ENCODE measurements around the gene DMRTB1.
A peak's percentile ranks its signal among the peaks of the same experiment; 100 is the strongest.

Gene DMRTB1

DNA sequence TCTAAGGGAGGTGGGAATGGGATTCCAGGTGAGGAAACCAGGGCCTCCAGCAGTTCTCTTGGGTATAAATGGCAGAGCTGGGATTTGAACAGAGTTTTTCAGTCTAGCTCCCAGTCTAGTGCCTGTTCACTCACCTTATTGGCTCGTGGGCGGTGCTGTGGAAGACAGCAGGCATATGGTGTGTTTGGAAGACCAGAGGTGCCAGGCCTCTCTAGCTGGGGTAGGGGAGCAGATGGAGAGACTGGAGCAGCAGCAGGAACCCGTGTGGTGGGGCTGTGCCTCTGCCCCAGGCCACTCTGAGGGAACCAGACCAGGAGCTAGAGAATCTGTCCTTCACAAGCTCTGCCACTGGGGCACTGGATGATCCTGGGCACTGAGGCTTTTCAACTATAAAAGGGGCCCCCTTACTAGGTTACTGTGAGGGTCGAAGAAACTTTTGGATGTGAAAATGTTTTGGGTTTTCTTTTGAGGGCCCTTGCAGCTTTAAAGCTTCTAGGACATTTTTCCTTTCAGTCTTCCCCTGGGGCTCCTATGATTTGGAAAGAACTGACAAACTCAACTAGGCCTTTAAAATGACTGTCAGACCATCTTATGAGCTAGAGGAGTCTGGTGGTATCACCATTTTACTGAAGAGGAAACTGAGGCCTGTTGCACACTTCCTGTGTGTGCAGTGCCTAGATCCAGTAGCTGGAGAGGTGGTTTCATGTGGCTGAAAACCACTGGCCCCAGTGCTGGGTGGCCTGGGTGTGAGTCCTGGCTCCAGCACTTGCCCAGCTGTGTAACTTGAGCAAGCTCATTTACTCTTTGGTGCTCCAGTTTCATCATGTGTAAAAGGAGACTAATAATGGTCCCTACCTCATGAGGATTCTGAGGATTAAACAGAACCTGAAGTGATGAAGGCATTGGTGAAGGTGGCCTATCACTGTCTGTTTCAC, 6.1 kb downstream of the DMRTB1 start:
- DNase-seq: no peak

DNA sequence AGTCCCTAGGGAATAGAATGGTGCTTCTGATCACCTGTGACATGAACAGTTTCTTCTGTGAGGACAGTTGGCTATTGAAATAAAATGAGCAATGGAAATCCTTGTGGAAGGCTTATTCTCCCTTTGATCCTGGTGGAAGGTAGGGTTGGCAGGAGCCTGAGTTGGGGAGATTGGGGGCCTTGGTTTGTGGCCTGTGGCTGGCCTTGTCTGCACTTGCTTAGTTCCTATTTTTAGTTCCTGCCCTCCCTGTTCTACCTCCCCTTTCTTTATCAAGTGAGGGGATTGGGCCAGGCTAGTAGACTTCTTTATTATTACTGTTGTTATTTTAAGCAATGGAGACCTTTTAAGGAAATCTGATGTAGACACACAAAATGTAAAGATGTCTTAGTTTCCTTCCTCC, 8.2 kb downstream of the DMRTB1 start:
- DNase-seq: no peak

DNA sequence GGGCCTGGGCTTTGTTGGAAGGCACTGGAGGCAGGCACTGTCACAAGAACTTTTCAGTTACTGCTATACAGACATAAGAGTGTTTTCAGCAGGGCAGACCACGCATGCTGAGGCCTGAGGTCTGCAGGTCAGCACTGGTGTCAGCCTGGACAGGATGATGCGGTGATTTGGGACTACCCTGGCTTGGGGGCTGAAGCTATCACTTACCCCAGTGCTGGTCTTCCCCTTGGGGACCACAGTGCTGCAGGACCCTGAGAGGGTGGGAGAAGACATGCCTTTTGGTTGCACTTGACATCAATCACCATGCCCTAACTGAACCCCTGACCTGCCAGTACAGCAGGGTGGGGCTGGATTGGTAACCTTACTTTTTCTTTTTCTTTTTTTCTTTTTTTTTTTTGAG, 9.2 kb downstream of the DMRTB1 start:
- DNase-seq: no peak

DNA sequence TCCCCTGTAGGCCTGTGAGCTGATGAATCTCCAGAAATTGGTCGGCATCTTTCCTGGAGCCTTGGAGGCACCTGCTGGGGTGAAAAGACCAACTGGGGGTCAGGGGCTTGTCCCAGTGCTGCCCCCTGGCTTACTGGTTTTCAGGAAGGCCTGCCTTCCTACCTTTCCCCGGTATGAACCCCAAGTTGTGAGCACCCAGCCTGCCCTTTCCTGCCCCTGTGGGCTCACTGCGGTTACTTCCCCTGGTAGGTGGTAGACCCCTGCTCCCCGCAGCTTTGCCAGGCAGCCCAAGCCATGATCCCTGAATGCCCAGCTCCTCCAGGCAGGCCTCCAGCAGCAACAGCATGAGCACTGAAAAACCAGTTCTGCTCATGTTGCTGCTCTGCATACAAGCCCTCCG, 10.2 kb downstream of the DMRTB1 start:
- no peak for DNase-seq

DNA sequence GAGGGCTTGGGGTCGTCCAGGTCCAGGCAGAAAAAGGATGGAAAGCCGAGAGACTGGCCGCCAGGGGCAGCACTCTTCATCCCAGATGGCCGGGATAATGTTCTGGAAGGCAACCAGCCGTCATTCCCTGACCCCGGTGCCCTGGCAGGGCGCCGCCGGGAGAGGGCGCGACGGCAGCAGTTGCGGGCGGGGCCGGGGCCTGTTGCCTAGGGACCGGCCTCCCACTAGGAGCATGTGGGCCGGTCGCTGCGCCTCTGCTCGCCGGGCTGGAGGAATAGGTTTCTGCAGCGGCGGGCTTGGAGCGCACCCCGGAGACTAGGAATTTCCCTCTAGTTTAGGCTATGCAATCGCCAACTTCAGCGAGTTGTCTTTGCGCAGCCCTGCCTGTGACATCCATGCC, 11.0 kb downstream of the DMRTB1 start:
- DNase-seq: no peak

DNA sequence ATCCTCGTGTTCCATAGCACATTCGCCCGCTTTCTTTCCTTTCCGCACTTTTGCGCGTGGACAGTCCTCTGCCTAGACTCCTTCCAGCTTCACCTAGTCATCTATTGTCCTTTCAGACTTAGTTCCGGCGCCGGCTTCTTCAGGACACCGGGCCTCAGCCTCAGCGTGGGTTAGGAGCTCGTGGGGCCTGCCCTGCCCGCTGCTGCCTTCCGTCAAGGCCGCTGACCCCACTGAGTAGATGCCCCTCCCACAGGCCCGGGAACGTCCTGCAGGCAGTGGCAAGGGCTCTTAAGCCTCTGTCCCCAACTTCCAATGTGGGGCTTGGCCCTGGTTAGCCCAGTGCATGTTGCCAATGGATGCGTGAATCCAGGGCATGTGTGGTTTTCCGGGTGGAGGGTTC, 11.4 kb downstream of the DMRTB1 start:
- no peak for DNase-seq

DNA sequence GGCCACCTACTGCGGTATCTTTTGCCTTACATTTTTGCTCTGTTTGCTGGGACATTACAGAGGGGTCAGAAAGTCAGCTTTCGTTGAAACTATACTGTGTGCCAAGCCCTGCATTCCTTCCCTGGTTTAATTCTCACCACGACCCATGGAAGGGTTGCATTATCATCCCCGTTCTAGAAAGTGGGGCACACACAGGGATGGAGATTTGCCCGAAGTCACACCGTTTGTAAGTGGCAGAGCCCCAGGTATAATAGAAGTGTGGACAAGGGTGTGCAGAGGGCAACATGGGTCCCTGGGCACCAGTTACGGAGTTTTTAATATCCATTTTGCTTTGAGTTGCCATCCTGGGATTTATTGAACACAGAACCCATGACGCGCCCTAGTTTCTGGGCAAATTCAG, 11.8 kb downstream of the DMRTB1 start:
- DNase-seq: no peak

DNA sequence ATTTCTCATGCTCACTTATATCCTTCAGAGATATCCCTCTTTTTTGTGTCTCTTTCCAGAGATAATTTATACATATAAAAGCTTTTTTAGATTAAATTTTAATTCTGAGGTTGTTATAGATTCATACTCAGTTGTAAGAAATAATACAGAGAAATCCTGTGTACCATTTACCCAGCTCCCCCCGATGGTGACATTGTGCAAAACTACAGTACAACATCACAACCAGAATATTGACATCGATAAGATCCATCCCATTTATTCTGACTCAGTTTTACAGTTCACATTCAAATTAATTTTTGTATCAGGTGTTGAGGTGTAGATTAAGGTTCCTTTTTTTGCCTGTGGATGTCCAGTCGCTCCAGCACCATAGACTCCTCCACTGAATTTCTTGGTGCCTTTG, 14.3 kb downstream of the DMRTB1 start:
- DNase-seq: no peak

DNA sequence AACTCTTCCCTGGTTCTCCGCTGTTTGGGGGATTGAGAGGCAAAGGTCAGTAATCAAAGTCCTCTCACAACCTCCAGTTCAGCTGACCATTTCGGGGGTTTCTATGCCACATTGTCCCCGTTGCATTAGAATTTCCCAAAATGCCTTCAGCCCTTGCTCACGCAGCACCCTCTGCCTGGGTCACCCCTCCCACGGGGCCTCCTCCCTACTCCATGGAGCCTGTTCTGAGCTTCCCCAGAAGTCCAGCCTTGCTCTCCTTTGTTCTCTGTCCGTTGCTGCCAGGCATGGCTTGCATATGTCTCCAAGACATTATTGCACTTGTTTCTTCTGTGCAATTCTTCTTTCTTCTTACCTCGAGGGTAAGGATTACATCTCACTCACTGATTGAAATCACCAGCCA, 16.5 kb downstream of the DMRTB1 start:
- no peak for DNase-seq

DNA sequence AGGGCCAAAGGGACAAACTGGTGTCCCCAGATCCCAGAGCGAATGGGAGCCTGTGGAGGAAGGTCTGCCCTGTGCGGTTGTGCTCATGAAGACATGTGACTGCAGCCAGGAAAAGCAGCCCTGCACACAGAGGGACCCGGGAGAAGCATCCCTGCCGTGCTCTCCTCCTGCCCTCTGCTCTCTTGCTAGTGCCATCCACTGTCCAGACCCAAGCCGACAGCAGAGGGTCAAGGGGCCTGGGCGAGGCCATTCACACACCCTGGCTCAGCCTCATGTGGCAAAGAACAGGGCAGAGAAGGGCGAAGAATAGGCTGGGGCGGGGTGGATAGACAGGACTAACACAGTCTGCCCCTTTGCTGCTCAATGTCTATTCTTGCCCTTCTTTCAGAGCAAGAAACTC, 17.4 kb downstream of the DMRTB1 start:
- no peak for DNase-seq

DNA sequence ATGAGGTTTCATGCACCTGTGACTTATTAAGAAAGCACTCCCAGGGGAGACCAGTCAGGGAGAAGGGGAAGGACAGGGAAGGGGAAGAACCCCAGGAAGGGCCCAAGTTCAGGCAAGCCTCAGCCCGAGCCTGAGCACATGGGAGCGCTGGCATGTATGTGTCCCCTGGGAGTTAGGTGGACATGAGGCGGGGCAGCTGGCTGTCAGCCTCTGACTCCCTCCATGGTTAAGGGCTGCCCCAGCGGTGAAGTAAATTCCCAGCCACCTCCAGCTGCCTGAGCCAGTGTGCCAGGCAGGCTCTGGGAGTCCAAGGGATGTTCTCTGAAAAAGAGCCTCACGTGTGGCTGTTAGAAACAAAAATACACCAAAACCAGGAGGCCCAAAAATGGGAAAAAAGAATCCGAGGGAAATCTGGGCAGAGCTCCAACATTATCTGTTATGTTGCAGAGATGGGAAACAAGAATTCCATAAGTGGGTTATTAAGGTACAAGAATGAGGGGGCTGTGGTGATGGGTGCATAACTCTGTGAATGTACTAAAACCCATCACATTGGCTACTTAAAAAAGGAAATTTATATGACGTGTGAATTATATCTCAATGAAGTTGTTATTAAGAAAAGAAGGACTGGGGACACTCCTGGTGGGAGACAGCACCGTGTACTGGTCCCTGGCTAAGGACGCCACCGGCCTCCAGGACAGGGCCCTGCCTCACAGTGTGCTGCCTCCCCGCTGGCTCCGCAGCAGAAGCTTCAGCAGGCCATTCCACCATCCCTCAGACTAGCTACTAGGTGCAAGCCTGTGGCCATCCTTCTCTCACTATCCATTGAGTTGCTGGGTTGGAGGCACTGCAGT, 18.7 kb downstream of the DMRTB1 start:
- no peak for DNase-seq

DNA sequence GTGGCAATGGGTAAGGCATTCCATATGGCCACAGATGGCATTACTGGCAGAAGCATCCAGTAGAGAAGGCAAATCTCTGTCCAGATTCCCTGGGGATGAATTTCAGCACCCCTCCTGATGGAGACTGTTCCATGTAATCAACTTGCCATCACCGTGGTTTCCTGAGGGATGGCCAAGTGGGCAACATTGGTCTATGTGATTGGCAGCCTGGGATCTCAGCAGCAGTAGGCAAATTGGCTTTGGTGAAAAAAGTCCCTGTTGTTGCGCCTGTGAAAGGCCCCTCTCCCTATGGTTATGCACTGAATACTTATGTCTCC, 19.3 kb downstream of the DMRTB1 start:
- DNase-seq: no peak

DNA sequence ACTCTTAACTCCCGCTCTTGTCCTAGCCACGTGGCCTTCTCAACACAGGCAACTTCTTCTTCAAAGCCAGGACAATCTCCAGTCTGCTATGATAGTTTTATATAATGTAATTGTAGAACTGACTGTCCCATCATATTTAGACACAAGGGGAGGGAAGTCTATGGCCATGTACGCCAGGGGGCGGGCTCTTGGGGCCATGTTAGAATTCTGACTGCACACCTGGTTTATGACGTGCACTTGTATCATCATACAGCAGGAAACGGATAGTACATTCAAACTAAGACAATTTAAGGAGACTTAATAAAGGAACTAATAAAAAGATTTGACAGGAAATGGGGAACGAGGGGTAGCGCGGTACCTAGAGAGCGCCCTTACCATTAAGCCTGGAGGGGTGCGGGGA, 21.5 kb downstream of the DMRTB1 start:
- no peak for DNase-seq

DNA sequence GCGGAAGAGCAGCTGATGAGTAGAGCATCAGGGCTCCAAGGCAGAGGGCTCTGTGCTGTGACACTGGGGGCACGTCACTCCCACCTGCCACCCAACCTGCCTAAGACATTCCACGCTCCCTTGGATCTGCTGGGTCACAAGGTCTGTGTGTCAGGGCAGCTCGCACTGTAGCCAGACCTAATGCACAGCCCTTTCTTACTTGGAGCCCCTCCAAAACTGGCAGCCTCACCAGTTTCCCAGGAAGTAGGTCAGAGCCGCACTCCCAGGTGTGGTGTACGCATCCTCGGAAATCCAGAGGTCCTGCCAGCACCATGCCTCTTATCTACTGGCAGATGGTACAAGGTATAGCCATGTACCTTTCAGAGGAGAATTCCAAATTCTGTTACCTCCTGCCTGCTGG, 22.3 kb downstream of the DMRTB1 start:
- DNase-seq: no peak

DNA sequence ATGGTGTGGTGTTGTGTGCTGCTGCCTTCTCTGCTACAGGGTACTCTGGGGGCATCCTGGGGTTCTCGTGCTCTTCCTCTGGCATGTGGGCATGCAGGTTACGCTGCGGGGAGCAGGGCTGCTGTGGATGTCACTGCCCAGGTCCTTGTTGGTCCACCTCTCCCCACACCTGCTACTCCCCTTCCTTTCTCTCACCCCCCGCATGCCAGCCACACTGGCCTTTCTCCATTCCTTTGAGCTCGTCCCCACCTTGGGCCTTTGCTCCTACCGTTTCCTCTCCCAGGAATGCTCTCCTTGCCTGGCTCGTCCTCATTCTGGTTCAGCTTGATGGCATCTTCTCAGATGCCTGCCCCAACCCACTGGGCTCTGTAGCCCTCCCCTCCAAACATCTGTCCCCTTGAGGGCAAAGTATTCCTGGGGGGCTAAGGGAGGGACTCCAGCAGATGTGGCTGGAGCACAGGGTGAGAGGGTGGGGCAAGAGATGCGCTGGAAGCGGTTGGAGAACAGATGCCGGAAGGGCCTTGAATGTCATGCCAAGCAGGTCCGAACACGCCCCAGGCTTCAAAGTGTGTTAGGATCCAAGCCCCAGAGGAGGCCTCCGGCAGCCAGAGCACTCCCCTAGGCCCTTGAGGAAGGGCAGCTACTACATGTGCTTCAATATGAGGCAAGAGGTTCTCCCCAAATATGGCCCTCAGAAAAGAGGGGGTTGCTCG, 23.4 kb downstream of the DMRTB1 start:
- DNase-seq: no peak

DNA sequence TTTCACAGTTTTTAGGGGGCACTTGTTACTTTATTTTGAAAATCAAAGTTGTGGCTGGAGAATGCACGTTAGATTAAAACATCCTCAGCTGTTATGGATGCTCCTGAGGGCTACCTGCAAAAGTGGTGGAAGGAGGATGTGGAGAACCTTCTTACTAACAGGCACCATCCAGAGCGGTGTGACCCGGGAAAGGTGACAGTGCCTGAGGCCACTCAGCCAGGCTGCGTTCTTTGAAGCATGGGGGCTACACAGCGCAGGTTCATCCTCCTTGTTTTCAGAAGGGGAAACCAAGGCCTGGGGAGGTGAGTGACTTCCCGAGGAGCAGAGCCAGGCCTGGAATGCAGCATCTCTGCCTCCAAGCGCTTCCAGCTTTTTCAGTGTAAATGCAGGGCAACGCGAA, 24.0 kb downstream of the DMRTB1 start:
- DNase-seq: no peak

DNA sequence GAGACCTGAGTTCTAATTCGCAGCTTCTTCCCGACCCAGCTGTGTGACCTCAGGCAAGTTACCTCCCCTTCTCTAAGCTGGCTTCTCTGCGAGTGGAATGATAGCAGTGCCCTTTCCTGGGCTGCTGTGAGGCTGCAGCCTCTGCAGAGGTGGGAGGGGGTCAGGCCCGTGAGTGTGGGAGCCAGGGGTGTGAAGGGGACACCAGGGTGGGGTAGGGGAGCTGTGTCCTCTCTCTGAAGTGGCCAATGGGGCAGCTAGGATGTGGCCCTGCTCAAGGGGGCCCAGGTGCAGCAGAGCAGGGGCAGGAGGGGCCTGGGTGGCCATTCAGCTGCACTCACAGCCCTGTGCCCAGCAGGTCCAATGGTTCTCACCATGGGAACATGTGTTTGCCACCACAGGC, 24.5 kb downstream of the DMRTB1 start:
- no peak for DNase-seq

DNA sequence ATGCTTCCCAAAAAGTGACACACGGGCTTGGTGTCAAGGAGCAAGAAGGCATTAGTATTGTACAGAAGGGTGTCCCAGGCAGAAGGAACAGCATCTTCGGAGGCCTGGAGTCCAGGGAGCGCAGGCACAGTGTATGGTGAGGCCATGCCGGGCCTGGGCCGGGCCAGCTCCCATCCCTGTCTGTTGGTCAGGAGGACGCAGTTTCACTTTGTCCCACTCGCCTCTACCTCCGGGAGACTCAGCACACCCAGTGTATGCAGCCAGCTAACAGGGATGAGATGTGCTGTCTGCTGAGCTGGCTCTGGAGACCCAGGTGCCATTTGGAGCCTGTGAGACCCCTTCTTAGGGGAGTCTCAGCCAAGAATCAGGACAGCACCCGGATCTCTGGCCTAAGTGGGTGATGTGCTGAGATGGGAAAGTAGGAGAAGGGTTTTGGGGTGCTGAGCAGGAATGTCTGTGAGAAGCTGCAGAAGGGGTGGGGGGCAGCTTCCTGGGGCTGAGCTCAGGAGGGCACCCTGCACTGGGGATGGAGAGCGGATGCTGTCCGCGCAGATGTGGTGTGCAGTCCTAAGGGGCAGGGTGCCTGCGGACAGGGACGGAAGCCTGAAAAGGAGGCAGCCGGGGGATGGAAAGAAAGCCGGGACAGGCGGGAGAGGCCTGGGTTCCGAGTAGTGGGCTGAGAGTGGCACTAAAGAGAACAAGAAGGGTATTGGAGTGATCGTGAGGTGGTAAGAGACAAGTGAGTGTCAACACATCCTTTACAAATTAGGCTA, 25.7 kb downstream of the DMRTB1 start:
- no peak for DNase-seq

DNA sequence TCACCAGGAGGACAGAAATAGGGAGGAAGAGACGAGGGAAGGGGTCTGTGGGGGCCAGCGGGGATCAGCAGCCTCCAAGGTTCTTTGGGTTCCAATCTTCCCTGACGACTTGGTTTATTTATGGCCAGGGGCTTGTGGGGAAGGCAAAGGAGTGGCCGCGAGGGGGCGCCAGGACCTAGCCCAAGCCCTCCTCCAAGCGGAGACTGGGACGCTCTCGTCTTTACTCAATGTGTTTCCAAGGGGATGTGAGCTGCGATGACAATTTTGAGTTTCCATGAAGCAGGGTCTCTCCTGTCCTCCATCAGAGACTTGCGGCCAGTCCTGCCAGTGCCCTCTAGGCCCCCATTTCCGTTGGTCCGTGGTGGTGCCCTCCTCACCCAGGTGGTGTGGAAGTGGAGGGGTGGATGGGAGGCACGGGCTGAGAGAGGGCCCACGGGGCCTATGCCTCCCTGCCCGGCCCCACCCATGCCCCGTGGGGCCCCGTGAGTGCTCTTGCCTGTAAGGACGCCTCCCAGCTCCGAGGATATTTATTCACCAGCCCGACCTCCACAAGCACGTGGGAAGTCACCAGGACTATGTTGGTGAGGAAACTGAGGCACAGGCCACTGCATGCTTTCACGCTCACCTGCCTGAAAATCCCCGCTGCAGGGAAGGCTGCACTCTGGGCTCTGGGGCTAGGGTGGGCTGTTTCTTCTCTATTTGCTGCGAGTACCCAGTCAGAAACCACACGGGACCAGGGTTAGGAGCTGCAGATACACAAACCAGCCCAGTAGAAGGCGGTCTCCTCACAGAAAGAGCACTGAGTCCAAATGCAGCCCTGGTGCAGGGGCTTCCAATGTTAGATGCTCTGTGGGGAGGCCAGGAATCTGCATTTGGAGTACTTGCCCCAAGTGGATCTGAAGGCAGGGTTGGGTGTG, 26.5 kb downstream of the DMRTB1 start:
- peak; percentile 85 for DNase-seq

DNA sequence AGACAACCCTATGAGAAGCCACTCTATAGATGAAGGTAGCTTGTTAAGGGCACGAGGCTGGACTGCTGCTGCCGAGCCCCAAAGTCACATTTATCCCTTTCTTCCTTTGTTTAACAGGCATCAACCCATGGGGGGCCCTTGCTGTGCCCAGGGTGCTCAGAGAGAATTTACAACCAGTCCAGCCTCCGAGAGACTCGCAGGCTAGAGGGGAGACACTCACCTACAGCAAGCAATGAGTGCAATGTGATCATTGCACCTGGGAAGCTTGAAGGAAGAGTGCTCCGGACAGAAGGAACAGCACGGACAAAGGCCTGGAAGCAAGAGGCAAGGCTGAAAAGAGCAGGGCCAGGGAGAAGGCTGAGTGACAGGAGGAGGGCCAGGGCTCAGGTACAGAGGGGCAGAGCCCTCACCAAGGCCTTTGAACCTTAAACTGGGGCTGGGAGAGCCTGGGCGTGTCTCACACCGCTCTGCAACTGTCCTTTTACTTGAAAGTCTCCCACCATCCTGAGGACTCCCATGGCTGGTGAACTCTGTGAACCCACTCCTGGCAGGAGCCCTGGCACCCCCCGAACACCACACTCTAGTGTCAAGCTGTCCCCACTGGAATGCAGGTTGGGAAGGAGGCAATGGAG, 27.3 kb downstream of the DMRTB1 start:
- DNase-seq: no peak

DNA sequence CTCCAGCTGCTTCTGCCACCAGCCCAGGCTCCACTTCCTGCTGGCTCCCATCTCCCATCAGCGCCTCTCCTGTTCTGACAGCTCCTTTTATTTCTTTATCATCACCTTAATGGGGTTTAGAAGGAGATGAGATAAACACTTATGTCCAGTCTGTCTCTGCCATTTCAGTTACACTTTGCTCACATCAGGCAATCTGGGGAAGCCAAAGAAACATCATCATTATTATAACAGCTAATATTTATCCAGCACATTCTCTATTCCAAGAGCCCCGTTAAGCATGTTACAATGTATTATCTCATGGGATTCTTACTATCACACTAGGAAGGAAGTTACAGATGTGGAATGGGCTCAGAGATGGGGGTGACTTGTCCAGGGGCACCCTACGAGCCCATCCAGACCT, 31.2 kb downstream of the DMRTB1 start:
- no peak for DNase-seq

Measured in NCI-H1105 (cell line).